ENCODE measurements around the gene TERC. TPM values are rescaled to one million over a fixed set of nuclear protein-coding genes. Genes with fewer than 3 reads are reported as not detected.

The TERC gene
- polyA plus RNA-seq, 1 donor from 2014 or later = not detected

DNA sequence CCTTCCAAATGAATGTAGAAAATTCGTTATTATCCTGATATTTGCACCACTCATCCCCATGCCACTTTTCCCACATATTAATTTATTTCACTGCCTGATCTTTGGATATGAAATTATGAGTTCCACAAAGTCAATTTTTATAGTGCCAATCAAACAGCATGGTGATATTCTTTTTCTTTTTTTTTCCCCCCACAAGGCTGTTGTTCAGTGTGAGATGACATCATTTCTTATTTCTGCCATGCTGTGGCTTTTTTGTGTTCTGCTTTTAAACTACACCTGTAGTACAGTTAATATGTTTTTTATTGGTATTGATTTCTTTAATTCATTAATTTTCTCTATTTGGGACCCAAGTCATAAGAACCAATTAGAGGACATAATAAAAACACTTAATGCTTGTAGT, 22.9 kb upstream of the TERC start:
- no peaks in the 10 kb centered on the region for H3F3A ChIP-seq (ENCODE audit: insufficient read depth, low read length, poor library complexity, severe bottlenecking)
- no peaks in the 10 kb centered on the region for H3K27me3 ChIP-seq (ENCODE audit: insufficient read depth, low read depth, low read length)
- H3K36me3 ChIP-seq (ENCODE audit: insufficient read depth, low read length) = peaks cover 14% of the 10 kb centered on the region
- H3K4me3 ChIP-seq (ENCODE audit: low read length) = no peak overlapping the region
- no peak overlapping the region for H2AFZ ChIP-seq (ENCODE audit: low read depth, low read length)
- TF ChIP-seq RAD21 (conservative IDR thresholded peaks at IDR 0.05) (no peak), EZH2 (IDR thresholded peaks at IDR 0.05; ENCODE audit: borderline replicate concordance, insufficient read depth, low read length, poor library complexity, severe bottlenecking) (no peak), POLR2AphosphoS5 (IDR thresholded peaks at IDR 0.05) (no peak), MXI1 (conservative IDR thresholded peaks at IDR 0.05; ENCODE audit: poor library complexity, severe bottlenecking) (no peak), TAF1 (IDR thresholded peaks at IDR 0.05; ENCODE audit: low read depth) (no peak), EP300 (conservative IDR thresholded peaks at IDR 0.05; ENCODE audit: poor library complexity, severe bottlenecking) (no peak), SMC3 (conservative IDR thresholded peaks at IDR 0.05; ENCODE audit: poor library complexity) (no peak)
- TF ChIP-seq, protein P1, sequence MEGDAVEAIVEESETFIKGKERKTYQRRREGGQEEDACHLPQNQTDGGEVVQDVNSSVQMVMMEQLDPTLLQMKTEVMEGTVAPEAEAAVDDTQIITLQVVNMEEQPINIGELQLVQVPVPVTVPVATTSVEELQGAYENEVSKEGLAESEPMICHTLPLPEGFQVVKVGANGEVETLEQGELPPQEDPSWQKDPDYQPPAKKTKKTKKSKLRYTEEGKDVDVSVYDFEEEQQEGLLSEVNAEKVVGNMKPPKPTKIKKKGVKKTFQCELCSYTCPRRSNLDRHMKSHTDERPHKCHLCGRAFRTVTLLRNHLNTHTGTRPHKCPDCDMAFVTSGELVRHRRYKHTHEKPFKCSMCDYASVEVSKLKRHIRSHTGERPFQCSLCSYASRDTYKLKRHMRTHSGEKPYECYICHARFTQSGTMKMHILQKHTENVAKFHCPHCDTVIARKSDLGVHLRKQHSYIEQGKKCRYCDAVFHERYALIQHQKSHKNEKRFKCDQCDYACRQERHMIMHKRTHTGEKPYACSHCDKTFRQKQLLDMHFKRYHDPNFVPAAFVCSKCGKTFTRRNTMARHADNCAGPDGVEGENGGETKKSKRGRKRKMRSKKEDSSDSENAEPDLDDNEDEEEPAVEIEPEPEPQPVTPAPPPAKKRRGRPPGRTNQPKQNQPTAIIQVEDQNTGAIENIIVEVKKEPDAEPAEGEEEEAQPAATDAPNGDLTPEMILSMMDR (IDR thresholded peaks at IDR 0.05; ENCODE audit: poor library complexity, severe bottlenecking) = no peak
- TF ChIP-seq, protein P2, sequence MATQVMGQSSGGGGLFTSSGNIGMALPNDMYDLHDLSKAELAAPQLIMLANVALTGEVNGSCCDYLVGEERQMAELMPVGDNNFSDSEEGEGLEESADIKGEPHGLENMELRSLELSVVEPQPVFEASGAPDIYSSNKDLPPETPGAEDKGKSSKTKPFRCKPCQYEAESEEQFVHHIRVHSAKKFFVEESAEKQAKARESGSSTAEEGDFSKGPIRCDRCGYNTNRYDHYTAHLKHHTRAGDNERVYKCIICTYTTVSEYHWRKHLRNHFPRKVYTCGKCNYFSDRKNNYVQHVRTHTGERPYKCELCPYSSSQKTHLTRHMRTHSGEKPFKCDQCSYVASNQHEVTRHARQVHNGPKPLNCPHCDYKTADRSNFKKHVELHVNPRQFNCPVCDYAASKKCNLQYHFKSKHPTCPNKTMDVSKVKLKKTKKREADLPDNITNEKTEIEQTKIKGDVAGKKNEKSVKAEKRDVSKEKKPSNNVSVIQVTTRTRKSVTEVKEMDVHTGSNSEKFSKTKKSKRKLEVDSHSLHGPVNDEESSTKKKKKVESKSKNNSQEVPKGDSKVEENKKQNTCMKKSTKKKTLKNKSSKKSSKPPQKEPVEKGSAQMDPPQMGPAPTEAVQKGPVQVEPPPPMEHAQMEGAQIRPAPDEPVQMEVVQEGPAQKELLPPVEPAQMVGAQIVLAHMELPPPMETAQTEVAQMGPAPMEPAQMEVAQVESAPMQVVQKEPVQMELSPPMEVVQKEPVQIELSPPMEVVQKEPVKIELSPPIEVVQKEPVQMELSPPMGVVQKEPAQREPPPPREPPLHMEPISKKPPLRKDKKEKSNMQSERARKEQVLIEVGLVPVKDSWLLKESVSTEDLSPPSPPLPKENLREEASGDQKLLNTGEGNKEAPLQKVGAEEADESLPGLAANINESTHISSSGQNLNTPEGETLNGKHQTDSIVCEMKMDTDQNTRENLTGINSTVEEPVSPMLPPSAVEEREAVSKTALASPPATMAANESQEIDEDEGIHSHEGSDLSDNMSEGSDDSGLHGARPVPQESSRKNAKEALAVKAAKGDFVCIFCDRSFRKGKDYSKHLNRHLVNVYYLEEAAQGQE (IDR thresholded peaks at IDR 0.05; ENCODE audit: borderline replicate concordance) = no peak
- H3K27ac ChIP-seq (ENCODE audit: low read length) = no peak overlapping the region
- no peaks in the 10 kb centered on the region for H3K79me2 ChIP-seq (replicated peaks; ENCODE audit: insufficient read depth, low read length)
- no peaks in the 10 kb centered on the region for H3K9me2 ChIP-seq (ENCODE audit: insufficient read depth, low read length)
- H3K4me2 ChIP-seq (ENCODE audit: low read length) = no peak overlapping the region
- H4K20me1 ChIP-seq (ENCODE audit: insufficient read depth) = no peaks in the 10 kb centered on the region
- H3K9ac ChIP-seq (ENCODE audit: low read length) = no peak overlapping the region
- no peaks in the 10 kb centered on the region for H3K9me3 ChIP-seq (ENCODE audit: low read length)

DNA sequence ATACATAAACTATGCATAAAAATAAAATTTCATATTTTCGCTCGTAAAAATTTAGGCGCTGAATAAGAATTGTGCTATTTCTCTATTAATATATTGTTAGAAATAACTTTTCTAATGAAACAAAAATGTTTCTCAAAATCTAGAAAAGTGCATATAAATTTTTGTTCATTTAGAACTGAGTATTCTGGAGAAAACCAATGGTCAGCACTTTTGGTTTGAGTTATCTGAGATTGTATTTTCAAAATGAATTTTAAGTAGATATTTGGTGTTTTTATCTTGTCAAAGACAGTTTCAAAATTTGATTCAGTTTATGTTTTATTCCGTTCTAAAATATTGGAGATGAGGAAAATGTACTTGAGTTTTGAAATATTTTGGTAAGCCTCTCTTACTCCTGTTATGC, 22.3 kb upstream of the TERC start:
- Histone ChIP-seq H3K9me2 (ENCODE audit: insufficient read depth, low read length) (no peaks in the 10 kb centered on the region), H4K20me1 (ENCODE audit: insufficient read depth) (no peaks in the 10 kb centered on the region), H3F3A (ENCODE audit: insufficient read depth, low read length, poor library complexity, severe bottlenecking) (no peaks in the 10 kb centered on the region), H3K27me3 (ENCODE audit: insufficient read depth, low read depth, low read length) (no peaks in the 10 kb centered on the region), H3K4me3 (ENCODE audit: low read length) (no peak overlapping the region), H3K36me3 (ENCODE audit: insufficient read depth, low read length) (peaks cover 14% of the 10 kb centered on the region), H2AFZ (ENCODE audit: low read depth, low read length) (no peak overlapping the region), H3K79me2 (replicated peaks; ENCODE audit: insufficient read depth, low read length) (no peaks in the 10 kb centered on the region), H3K9me3 (ENCODE audit: low read length) (no peaks in the 10 kb centered on the region), H3K4me2 (ENCODE audit: low read length) (no peak overlapping the region), H3K27ac (ENCODE audit: low read length) (no peak overlapping the region), H3K9ac (ENCODE audit: low read length) (no peak overlapping the region)
- no peak for TF ChIP-seq EZH2 (IDR thresholded peaks at IDR 0.05; ENCODE audit: borderline replicate concordance, insufficient read depth, low read length, poor library complexity, severe bottlenecking)
- TF ChIP-seq, protein P2 (IDR thresholded peaks at IDR 0.05; ENCODE audit: borderline replicate concordance) = no peak
- no peak for TF ChIP-seq MXI1 (conservative IDR thresholded peaks at IDR 0.05; ENCODE audit: poor library complexity, severe bottlenecking)
- no peak for TF ChIP-seq POLR2AphosphoS5 (IDR thresholded peaks at IDR 0.05)
- no peak for TF ChIP-seq TAF1 (IDR thresholded peaks at IDR 0.05; ENCODE audit: low read depth)
- TF ChIP-seq, protein P1 (IDR thresholded peaks at IDR 0.05; ENCODE audit: poor library complexity, severe bottlenecking) = no peak
- TF ChIP-seq RAD21 (conservative IDR thresholded peaks at IDR 0.05) = no peak
- TF ChIP-seq SMC3 (conservative IDR thresholded peaks at IDR 0.05; ENCODE audit: poor library complexity) = no peak
- no peak for TF ChIP-seq EP300 (conservative IDR thresholded peaks at IDR 0.05; ENCODE audit: poor library complexity, severe bottlenecking)
